A549 (cell line): ENCODE measurements around the gene PYCARD.

ENCODE experiments used
- CTCF ChIP-seq: fragments of >200 bp; sonication (Bioruptor Twin); formaldehyde crosslinking; IDR thresholded peaks from 3 replicates; pipeline ENCODE4 v1.5.1; 2016
- HOXB5 ChIP-seq: fragments of 250-450 bp; sonication (Bioruptor Pico); IDR thresholded peaks from 2 replicates; pipeline ENCODE4 v1.5.0; 2020; ENCODE audit warnings: mild to moderate bottlenecking, moderate library complexity
- MAX ChIP-seq: IDR thresholded peaks from 2 replicates; pipeline ENCODE4 v1.6.1; 2012
- POLR2A ChIP-seq: IDR thresholded peaks from 2 replicates; pipeline ENCODE4 v1.6.1; 2012; ENCODE audit warnings: mild to moderate bottlenecking, low read length
- SMC3 ChIP-seq: fragments of >200 bp; sonication (Bioruptor Twin); formaldehyde crosslinking; IDR thresholded peaks from 3 replicates; pipeline ENCODE4 v1.6.1; 2018; ENCODE audit warnings: inconsistent platforms
- ZNF302 ChIP-seq: fragments of 250-450 bp; sonication (Bioruptor Pico); IDR thresholded peaks from 2 replicates; pipeline ENCODE4 v1.9.0; 2021; ENCODE audit warnings: inconsistent platforms, mild to moderate bottlenecking, moderate library complexity

GRCh38 chr16:31186176-31186575, 16.4 kb downstream of the PYCARD start:
- no peak for TF ChIP-seq HOXB5
- no peak for TF ChIP-seq POLR2A
- TF ChIP-seq CTCF = no peak
- no peak for TF ChIP-seq MAX
- no peak for TF ChIP-seq SMC3
- no peak for TF ChIP-seq ZNF302
